Measurements from ENCODE around the gene SMARCC2.

SMARCC2 gene

DNA sequence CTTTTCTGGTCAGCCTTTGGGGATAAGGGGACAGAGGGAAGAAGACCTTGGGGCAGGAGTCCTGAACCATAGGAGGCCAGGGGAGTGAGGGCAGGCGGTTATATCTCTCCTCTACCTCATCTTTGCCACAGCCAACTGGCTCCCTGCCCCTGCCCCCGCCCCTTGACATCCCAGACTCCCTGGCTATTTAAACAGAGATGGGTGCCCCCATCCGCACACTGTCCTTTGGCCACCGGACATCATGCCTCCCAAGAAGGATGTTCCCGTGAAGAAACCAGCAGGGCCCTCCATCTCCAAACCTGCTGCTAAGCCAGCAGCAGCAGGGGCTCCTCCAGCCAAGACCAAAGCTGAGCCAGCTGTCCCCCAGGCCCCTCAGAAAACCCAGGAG, 35.6 kb downstream of the SMARCC2 start:
- Histone ChIP-seq H3K4me2 (ENCODE audit: low read depth, low read length) (peak overlapping the region; percentile 97), H4K20me1 (ENCODE audit: insufficient read depth, low read length) (no peaks in the 10 kb centered on the region), H3K9me3 (replicated peaks; ENCODE audit: insufficient read depth, low read length) (no peaks in the 10 kb centered on the region), H2AFZ (ENCODE audit: low read length) (no peak overlapping the region), H3K4me3 (ENCODE audit: low read length) (no peak overlapping the region), H3K4me1 (ENCODE audit: low read length) (peaks cover 17% of the 10 kb centered on the region), H3K9me2 (replicated peaks; ENCODE audit: insufficient read depth, low read length) (no peaks in the 10 kb centered on the region), H3K79me2 (ENCODE audit: low read length) (peaks cover 21% of the 10 kb centered on the region), H3K27me3 (replicated peaks; ENCODE audit: insufficient read depth, low read length) (no peaks in the 10 kb centered on the region), H3K27ac (ENCODE audit: low read length) (no peak overlapping the region), H3K9ac (ENCODE audit: low read length) (peak overlapping the region; percentile 81; the same call in 1 of the 2 replicates), H3K36me3 (replicated peaks; ENCODE audit: insufficient read depth, low read length) (no peaks in the 10 kb centered on the region), H3F3A (ENCODE audit: insufficient read depth, low read length) (peaks cover 27% of the 10 kb centered on the region)
- no peak for DNase-seq
- TF ChIP-seq EZH2phosphoT487 (IDR thresholded peaks at IDR 0.05; ENCODE audit: low read length) (no peak), EZH2 (optimal IDR thresholded peaks at IDR 0.05; ENCODE audit: low read depth, low read length) (no peak)
- TF ChIP-seq, protein P1, sequence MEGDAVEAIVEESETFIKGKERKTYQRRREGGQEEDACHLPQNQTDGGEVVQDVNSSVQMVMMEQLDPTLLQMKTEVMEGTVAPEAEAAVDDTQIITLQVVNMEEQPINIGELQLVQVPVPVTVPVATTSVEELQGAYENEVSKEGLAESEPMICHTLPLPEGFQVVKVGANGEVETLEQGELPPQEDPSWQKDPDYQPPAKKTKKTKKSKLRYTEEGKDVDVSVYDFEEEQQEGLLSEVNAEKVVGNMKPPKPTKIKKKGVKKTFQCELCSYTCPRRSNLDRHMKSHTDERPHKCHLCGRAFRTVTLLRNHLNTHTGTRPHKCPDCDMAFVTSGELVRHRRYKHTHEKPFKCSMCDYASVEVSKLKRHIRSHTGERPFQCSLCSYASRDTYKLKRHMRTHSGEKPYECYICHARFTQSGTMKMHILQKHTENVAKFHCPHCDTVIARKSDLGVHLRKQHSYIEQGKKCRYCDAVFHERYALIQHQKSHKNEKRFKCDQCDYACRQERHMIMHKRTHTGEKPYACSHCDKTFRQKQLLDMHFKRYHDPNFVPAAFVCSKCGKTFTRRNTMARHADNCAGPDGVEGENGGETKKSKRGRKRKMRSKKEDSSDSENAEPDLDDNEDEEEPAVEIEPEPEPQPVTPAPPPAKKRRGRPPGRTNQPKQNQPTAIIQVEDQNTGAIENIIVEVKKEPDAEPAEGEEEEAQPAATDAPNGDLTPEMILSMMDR (IDR thresholded peaks at IDR 0.05; ENCODE audit: low read length), result no peak

DNA sequence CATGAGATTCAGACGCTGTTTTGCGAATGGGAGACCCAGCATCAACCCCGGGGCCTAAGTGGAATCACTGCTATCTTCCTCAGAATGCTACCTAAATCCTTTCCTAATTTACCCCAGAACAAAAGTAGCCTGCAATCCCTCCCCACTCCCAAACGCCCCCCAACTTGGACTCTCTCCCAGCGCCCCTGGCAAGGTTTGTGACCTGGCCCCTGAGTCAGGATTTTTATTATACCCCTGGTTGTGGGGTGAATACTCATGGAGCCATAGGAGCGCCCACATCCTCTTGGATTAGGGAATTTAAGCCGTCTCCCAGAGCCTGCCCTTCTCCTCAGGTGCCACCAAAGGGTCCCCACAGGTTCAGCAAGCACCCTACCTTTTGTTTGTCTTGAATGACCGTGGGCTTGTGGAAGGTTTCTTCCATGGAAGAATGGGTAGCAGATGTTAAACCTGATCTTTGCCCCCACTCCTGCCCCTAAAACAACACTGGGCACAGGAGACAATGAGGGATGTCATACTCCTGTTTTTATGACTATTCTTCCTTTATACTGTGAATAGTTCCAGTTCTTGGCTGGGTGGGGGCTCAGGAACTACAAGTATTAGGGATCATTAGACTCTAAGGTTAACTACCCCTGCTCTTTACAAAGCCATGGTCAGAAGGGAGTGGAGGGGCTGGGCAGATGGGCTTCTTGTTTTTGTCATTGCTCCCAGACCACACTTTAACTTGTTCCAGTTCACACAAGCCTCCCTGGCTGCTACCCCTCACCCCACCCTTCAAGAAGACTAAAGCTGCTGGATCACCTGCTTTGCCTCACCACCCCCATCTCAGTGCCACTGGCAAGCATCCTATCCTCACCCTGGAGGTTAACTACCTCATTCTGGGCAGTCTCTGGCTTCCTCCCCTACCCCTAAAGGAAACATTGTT, 36.3 kb downstream of the SMARCC2 start:
- Histone ChIP-seq H3K27ac (ENCODE audit: low read length) (no peak overlapping the region), H3K9ac (ENCODE audit: low read length) (peak overlapping the region; percentile 81; the same call in 1 of the 2 replicates), H3K9me3 (replicated peaks; ENCODE audit: insufficient read depth, low read length) (no peaks in the 10 kb centered on the region), H3F3A (ENCODE audit: insufficient read depth, low read length) (peaks cover 22% of the 10 kb centered on the region), H3K36me3 (replicated peaks; ENCODE audit: insufficient read depth, low read length) (no peaks in the 10 kb centered on the region), H3K9me2 (replicated peaks; ENCODE audit: insufficient read depth, low read length) (no peaks in the 10 kb centered on the region), H3K79me2 (ENCODE audit: low read length) (peaks cover 15% of the 10 kb centered on the region), H3K4me3 (ENCODE audit: low read length) (peak overlapping the region; percentile 67), H2AFZ (ENCODE audit: low read length) (peak overlapping the region; percentile 86), H3K4me2 (ENCODE audit: low read depth, low read length) (peak overlapping the region; percentile 97), H3K27me3 (replicated peaks; ENCODE audit: insufficient read depth, low read length) (no peaks in the 10 kb centered on the region), H4K20me1 (ENCODE audit: insufficient read depth, low read length) (no peaks in the 10 kb centered on the region), H3K4me1 (ENCODE audit: low read length) (peaks cover 17% of the 10 kb centered on the region)
- DNase-seq, result no peak
- no peak for TF ChIP-seq EZH2phosphoT487 (IDR thresholded peaks at IDR 0.05; ENCODE audit: low read length)
- TF ChIP-seq, protein P1 (IDR thresholded peaks at IDR 0.05; ENCODE audit: low read length), result no peak
- no peak for TF ChIP-seq EZH2 (optimal IDR thresholded peaks at IDR 0.05; ENCODE audit: low read depth, low read length)

DNA sequence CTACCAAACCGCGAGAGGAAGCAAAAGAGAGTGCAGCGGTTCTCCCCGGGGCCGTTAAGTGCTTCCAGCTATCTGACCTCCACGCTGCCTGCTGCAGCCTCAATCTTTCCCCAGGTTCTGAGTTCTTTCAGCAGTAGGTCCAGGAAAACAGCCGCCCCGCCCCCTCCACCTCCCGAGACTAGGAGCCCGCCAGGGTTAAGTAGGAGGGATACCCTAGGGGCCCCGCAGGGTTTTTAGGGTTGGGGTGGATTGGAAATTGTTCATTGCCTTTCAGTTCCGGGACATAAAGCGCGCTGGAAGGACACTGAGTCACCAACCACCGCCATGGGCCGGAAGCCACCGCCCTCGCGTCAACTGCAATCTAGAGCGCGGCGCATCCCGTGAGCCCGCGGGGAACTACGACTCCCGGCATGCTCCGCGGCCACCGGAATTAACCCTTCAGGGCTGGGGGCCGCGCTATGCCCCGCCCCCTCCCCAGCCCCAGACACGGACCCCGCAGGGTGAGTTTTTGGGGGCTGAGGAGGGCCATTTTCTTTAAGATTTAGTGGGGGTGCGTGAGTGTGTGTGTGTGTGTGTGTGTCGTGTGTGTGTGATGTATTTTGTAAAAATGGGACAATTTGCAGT, 37.0 kb downstream of the SMARCC2 start, which contains the start of gene MYL6B:
TSS of gene MYL6B (plus strand) at position 456 of the 624 bp plus-strand sequence. CDS start 1,332 bp downstream, outside the sequence.
- H3K36me3 ChIP-seq (replicated peaks; ENCODE audit: insufficient read depth, low read length), result no peaks in the 10 kb centered on the region
- H2AFZ ChIP-seq (ENCODE audit: low read length), result peak within 1 kb of the TSS; percentile 86
- no peaks in the 10 kb centered on the region for H4K20me1 ChIP-seq (ENCODE audit: insufficient read depth, low read length)
- peaks cover 13% of the 10 kb centered on the region for H3K79me2 ChIP-seq (ENCODE audit: low read length)
- peak within 1 kb of the TSS; percentile 80 for H3K27ac ChIP-seq (ENCODE audit: low read length)
- peak; percentile 92 for DNase-seq
- H3K4me2 ChIP-seq (ENCODE audit: low read depth, low read length), result peak within 1 kb of the TSS; percentile 97
- H3K4me1 ChIP-seq (ENCODE audit: low read length), result peaks cover 15% of the 10 kb centered on the region
- no peaks in the 10 kb centered on the region for H3K9me2 ChIP-seq (replicated peaks; ENCODE audit: insufficient read depth, low read length)
- H3K27me3 ChIP-seq (replicated peaks; ENCODE audit: insufficient read depth, low read length), result no peaks in the 10 kb centered on the region
- H3K4me3 ChIP-seq (ENCODE audit: low read length), result peak within 1 kb of the TSS; percentile 67
- no peaks in the 10 kb centered on the region for H3K9me3 ChIP-seq (replicated peaks; ENCODE audit: insufficient read depth, low read length)
- TF ChIP-seq EZH2 (optimal IDR thresholded peaks at IDR 0.05; ENCODE audit: low read depth, low read length) (no peak), EZH2phosphoT487 (IDR thresholded peaks at IDR 0.05; ENCODE audit: low read length) (no peak)
- peaks cover 16% of the 10 kb centered on the region for H3F3A ChIP-seq (ENCODE audit: insufficient read depth, low read length)
- H3K9ac ChIP-seq (ENCODE audit: low read length), result peak within 1 kb of the TSS; percentile 81

Measured in MM.1S (cell line).